NCI-H1436 treated with DMSO at 0.1 percent for 48 hours (cell line): ENCODE results near the gene TMSB15A.
"Not testable (repeated sequence)": the region's sequence is repeated elsewhere in the genome, so short reads cannot be mapped to it uniquely, and the experiment has no call there.

Experiments
- DNase-seq: peaks from one replicate; lab custom pipeline; 2025; lab: John Stamatoyannopoulos, UW

The TMSB15A gene

DNA sequence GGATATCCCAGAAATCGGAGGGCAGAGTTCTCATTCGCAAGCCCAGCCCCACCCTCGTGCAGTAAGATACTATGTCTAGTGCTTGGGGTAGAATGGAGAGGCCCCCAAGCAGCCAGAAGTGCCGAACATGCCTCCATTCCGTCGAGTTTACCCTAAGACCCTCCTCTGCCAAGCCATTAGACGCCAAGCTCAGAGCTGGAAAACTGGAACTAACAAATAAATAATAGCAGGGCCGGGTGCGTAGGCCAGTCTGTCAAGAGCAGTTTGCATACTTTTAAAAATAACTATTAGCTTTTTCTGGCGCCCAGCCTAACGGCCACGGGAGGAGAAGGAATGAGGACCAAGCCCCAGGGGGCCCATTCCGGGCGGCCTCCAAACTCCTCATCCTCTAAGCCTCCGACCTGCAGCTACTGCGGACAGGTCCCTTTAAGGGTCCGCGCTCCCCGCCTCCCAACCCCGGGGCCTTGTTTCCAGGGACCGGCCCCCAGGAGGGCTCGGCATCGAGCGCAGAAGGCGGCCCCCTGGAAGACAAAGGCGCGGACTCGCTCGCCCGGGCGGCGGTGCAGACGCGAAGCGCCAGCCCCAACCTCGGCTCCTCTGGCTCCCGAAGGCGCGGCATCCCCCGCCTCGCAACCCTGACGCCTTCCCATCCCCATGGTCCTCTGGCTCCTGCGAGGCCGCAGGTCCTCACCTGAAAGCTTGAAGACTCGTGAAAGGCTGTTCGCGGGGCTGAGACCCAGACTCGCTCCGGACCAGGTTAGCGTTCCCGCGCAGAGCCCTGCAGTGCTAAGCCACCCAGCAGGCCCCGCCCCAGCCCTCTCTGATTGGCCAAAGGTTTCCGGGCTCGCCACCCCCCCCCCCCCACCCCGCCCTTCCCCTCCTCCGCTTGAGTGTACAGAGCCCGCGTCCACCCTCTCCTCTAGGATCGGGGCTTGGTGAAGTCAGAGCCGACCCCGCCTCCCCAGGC lies at the start of gene TMSB15A:
Gene TMSB15A (minus strand): TSS at position 765 of the 967 bp plus-strand sequence.
- peak; percentile 63 for DNase-seq

DNA sequence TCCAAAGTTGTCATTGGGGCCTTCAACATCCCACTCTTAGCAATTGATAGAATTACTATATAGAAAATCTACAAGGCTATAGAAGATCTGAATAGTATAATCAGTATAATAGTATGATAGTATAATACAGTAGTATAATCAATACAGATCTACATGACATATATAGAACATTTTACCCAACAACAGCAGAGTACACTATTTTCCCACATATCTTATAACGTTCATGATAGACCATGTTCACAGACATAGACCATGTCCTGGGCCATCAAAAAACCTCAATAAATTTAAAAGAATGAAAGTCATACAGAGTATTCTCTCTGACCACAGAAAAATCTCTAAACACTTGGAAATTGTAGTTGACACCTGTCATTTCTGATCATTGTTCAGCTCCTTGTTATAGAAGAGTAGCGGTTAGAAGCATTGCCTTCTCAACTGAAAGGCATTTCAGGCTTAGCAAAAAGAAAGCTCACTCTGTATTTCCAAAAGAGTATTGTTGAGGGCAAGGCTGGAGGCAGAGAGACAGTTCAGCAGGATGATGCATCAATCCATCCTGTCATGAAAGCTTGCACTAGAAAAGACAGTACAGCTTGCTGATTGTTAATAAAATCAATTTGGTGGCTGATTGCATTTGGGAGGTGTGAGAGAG lies 44.0 kb upstream of the TMSB15A start:
- DNase-seq: no peak

DNA sequence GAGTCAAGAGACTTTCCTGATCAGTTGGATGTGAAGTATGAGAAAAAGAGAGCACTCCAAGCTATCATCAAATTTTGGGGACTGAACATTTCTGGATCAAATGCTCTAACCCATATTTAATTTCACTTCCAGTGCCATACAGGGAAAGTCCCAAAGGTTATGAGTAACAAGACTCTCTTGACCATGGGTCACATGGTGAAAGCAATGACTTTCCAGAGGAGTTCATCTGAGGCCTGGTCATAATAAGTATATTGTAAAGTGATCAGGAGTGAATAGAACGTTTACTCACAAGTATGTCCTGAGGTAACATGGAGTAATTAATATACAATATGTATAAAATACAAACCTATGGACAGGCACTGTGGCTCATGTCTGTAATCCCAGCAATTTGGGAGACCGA lies 42.1 kb upstream of the TMSB15A start:
- DNase-seq: no peak

DNA sequence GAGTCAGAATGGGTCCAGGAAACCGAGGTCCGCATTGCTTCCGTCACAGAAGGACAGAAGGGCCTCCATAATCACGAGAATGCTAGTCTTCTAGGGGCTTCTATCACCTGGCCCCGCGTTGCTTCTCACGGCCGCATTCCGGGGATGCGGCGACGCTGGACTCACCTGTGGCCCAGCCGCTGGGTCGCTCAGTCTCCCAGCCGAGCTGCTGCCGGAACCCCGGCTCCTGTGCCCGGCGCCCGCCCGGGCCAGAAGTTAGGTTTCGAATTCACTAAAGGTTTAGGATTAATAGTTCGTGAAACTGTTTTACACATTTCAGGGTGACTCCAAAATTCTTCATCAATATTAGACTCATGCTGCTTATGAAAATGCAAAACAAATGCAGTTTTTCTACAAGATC lies 31.7 kb upstream of the TMSB15A start:
- DNase-seq: no peak

DNA sequence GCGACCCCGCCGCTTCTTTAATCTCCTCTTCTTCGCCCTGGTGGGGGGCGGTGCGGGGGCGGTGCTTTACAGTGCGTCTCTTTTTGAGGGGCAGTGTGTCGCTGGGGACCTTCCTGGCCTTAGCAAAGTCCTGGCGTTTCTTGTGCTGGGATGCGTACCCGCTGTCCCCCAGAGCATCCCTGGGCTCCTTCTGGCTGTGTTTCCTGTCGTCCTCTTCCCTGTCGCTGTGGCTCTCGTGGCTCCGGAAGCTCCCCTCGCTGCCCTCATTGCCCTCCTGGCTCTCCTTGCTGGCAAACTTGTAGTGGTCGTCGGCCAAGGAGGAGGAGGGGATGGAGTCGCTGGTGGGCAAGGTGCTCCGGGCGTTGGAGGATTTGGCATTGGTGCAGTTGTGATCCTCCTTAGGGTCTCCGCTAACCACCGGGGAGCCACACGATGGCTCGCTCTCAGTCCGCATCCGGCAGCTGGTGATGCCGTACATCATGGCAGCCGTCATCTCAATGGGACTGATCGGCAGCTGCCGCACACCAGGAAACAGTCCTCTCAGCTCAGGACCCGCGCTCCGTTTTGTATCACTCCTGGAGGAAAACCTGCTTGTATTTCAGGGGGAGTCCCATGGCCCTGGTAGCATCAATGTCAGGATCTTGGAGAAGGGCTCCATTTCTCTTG lies 30.4 kb upstream of the TMSB15A start:
- no peak for DNase-seq

DNA sequence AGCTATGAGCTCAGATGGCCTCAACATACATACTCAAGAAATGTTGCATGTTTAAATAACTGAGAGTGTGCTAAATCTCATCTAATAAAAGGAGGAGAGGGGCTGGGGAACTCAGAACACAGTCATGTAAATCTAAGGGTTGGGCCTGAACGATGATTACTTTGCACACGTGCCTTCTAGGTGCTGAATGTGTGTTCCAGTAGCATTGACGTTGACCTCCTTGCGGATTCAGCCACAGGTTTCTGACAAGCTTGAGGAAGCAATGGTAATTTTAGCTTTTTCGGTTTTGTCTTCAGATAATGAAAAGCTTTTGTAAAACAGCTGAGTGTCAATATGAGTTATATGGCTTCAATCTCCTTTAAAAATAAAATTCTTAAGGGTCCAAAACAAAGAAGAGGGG lies 29.6 kb upstream of the TMSB15A start:
- DNase-seq: not testable (repeated sequence)

DNA sequence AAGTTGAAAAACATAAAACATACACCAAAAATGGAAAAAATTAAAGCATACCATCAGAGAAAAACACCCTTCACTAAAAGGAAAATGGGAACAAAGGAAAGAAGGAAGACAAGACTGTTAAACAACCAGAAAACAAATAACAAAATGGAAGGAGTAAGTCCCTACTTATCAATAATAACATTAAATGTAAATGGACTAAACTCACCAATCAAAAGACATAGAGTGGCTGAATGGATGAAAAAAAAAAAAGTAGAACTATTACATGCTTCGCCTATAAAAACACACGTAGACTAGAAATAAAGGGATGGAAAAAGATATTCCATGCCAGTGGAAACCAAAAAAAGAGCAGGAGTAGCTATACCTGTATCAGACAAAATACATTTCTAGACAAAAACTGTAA lies 19.4 kb upstream of the TMSB15A start:
- no peak for DNase-seq

DNA sequence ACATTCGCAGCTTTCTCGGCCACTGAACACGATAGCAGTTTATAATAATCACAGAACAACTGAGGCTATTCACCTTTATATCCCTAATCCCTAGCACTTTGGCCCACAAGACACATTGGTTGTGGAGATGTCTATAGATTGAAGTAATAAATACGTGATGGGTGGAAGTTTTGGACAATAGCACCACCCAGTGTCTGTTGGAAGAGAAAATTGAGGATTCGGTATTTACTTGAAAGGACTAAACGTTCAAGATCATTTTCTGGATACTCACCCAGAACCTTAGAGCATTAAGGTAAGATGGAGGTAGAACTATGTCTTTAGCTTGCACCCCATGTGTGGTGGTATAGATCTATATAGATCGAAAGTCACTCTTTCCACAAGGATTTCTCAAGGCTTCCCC lies 787 bp upstream of the TMSB15A start:
- peak; percentile 11 for DNase-seq

DNA sequence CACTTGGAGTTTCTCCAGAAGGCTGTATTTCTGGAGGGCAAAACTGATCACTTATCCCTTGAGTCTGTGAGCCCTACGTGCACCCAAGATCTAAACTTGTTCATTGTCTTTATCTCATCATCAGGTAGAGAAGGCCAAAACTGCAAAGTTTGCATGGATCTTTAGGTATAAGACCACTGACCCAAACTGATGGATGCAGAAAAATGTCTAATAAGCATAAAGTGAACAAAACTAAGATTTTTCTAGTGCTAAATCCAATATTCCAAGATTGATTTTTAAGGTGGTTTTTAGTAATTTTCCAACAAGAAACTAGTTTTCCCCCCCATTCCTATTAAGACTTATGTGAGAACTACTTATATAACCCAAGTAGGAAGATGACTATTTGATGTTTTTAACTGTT lies 2.0 kb downstream of the TMSB15A start:
- DNase-seq: no peak

DNA sequence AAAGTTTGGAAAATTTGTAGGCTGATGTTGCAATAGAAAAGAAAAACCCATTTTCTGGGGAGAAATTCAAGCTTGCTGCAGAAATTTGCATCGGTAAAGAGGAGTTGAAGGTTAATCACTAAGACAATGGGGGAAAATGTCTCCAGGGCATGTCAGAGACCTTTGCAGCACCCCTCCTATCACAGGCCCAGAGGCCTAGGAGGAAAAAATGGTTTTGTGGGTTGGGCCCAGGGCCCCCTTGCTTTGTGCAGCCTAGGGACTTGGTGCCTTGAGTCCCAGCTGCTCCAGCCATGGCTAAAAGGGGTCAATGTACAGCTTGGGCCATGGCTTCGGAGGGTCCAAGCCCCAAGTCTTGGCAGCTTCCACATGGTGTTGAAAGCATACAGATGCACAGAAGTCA lies 17.8 kb downstream of the TMSB15A start:
- DNase-seq: no peak

DNA sequence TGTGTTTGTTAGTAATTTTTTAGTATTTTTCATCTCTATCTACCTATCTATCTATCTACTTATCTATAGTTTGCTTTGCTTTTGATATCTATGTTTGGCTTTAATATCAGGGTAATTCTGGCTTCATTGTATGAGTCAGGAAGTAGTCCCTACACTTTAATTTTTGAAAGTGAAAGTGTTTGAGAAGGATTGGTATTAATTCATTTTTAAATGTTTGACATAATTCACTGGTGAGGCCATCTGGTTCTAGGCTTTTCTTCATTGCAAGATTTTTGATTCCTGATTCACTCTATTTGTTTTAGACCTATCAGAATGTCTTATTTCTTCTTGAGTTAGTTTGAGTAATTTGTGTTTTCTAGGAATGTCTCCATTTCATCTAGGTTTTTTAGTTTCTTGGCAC lies 24.8 kb downstream of the TMSB15A start:
- no peak for DNase-seq

DNA sequence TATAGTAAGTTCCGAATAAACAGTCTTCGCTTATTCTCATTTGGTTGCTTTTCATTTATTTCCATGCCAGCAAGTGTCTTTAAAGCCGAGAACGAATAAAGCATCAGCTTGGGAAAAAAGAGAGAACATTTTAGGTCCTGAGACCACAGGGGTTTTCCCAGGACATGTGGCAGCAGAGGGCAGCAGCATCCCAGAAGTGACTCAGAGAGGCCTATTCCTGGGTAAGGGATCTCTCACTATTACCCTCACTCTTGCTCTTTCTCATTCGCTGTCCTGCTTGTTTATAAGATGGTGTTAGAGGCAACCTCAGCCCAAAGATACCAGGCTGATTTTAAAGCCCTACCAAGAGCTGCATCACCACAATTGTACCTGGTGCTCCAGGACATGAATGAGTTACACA lies 37.8 kb downstream of the TMSB15A start:
- DNase-seq: not testable (repeated sequence)

DNA sequence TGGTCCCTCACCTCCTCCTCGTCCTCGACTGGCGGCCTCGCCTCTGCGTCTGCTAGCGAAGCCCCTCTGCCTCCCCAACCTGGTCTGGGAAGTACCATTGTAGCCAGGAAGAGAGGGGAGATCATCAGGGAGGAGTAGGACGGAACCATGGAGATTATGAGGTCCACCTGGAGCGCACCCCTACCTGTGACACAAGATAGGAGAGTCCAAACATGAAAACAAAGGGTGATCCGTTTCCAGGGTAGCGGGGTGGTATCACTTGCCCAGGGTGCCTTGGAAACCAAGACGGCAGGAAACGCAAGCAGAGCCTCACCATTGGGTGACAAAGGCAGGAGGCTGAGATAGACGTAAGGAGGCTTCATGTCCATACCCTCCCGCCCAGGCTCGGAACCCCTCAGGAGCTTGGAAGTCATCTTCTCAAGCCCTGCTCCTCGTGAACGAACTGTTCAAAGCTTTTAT lies 44.7 kb downstream of the TMSB15A start, which contains the start of gene TCP11X2:
Gene TCP11X2 (minus strand): TSS at position 51 of the 459 bp plus-strand sequence.
- DNase-seq: not testable (repeated sequence)

DNA sequence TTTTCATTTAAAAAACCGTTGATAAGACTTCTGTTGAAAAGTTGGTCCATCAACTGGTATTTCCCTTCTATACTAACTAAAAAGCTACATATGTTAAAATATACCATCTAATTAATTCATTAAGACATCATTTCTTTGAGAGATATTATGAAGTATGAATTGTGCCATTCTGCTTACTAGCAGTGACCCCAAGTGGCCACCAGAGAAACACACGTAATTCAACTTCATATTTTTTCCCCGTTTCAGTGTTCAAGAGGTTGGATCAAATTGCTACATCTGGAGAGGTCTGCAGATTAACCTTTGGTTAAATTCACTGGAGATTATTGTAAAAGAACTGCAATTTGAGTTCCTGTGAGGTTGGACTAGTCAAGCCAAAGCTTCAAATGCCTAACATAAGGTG lies 46.3 kb downstream of the TMSB15A start:
- not testable (repeated sequence) for DNase-seq
